ENCODE measurements around the gene VPS52.

Gene VPS52

GRCh38 chr6:33301877-33302276, 30.2 kb upstream of the VPS52 start:
- no peak for DNase-seq (ENCODE audit: low read depth)
- H3K4me3 ChIP-seq (ENCODE audit: control insufficient read depth, low read depth, low read length) = no peak overlapping the region

GRCh38 chr6:33299237-33299944, 27.7 kb upstream of the VPS52 start:
- peak; percentile 87 for DNase-seq (ENCODE audit: low read depth)
- peak overlapping the region; percentile 91 for H3K4me3 ChIP-seq (ENCODE audit: control insufficient read depth, low read depth, low read length)
- peak; percentile 68 for TF ChIP-seq CTCF (conservative IDR thresholded peaks at IDR 0.05; ENCODE audit: control insufficient read depth, insufficient read depth, low read depth, low read length)

More at GRCh38 chr6:33301877-33302276, 30.2 kb upstream of the VPS52 start:
- no peak for TF ChIP-seq CTCF (conservative IDR thresholded peaks at IDR 0.05; ENCODE audit: control insufficient read depth, insufficient read depth, low read depth, low read length)

- no peak for TF ChIP-seq CTCF (conservative IDR thresholded peaks at IDR 0.05; ENCODE audit: control insufficient read depth, insufficient read depth, low read depth, low read length)
- H3K4me3 ChIP-seq (ENCODE audit: control insufficient read depth, low read depth, low read length) = peak within 1 kb of the TSS; percentile 91
- no peak for DNase-seq (ENCODE audit: low read depth)
Measured at GRCh38 chr6:33298773-33299236, 27.1 kb upstream of the VPS52 start, which contains the start of gene RGL2. TSS of gene RGL2 (minus strand) at chr6:33298942. CDS start at chr6:33298610, 332 bp downstream.

GRCh38 chr6:33297956-33298772, 26.5 kb upstream of the VPS52 start:
- peak; percentile 80 for DNase-seq (ENCODE audit: low read depth)
- H3K4me3 ChIP-seq (ENCODE audit: control insufficient read depth, low read depth, low read length) = peak overlapping the region; percentile 91
- no peak for TF ChIP-seq CTCF (conservative IDR thresholded peaks at IDR 0.05; ENCODE audit: control insufficient read depth, insufficient read depth, low read depth, low read length)

GRCh38 chr6:33297406-33297955, 25.8 kb upstream of the VPS52 start:
- no peak for TF ChIP-seq CTCF (conservative IDR thresholded peaks at IDR 0.05; ENCODE audit: control insufficient read depth, insufficient read depth, low read depth, low read length)
- H3K4me3 ChIP-seq (ENCODE audit: control insufficient read depth, low read depth, low read length) = peak overlapping the region; percentile 91
- DNase-seq (ENCODE audit: low read depth) = no peak

GRCh38 chr6:33296797-33297405, 25.2 kb upstream of the VPS52 start:
- DNase-seq (ENCODE audit: low read depth) = no peak
- TF ChIP-seq CTCF (conservative IDR thresholded peaks at IDR 0.05; ENCODE audit: control insufficient read depth, insufficient read depth, low read depth, low read length) = no peak
- H3K4me3 ChIP-seq (ENCODE audit: control insufficient read depth, low read depth, low read length) = no peak overlapping the region

Measured in fibroblast of mammary gland (primary cell).